ENCODE measurements around the gene SCGB1C1.

DNA sequence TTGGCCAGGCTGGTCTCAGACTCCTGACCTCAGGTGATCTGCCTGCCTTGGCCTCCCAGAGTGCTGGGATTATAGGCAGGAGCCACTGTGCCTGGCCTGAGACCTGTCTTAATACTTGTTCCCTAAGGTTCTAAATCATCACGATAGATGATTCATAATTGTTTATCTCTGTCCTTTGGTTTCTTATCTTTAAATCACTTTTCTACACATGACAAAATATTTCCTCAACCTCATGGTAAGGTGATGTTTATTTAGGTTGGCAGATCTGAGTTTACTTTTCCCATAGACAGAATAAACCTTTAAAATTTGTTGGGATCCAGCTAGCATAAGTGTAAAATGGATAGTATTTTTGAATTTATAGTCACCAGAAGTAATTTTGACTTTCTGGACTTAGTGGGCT, 47.4 kb downstream of the SCGB1C1 start:
- TF ChIP-seq, protein P1, sequence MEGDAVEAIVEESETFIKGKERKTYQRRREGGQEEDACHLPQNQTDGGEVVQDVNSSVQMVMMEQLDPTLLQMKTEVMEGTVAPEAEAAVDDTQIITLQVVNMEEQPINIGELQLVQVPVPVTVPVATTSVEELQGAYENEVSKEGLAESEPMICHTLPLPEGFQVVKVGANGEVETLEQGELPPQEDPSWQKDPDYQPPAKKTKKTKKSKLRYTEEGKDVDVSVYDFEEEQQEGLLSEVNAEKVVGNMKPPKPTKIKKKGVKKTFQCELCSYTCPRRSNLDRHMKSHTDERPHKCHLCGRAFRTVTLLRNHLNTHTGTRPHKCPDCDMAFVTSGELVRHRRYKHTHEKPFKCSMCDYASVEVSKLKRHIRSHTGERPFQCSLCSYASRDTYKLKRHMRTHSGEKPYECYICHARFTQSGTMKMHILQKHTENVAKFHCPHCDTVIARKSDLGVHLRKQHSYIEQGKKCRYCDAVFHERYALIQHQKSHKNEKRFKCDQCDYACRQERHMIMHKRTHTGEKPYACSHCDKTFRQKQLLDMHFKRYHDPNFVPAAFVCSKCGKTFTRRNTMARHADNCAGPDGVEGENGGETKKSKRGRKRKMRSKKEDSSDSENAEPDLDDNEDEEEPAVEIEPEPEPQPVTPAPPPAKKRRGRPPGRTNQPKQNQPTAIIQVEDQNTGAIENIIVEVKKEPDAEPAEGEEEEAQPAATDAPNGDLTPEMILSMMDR (IDR thresholded peaks at IDR 0.05) = no peak
- TF ChIP-seq POLR2A (IDR thresholded peaks at IDR 0.05) = no peak

Data from right lobe of liver (tissue), 4 donors.